Measurements from ENCODE around the gene MACROD2.

Gene MACROD2

GRCh38 chr20:14488756-14489479, 493.6 kb downstream of the MACROD2 start:
- DNase-seq = no peak

GRCh38 chr20:14489544-14489943, 494.2 kb downstream of the MACROD2 start:
- no peak for DNase-seq

GRCh38 chr20:14491436-14491835, 496.1 kb downstream of the MACROD2 start:
- no peak for DNase-seq

- DNase-seq = no peak
Measured at GRCh38 chr20:14493408-14493807, 498.1 kb downstream of the MACROD2 start.

- DNase-seq = no peak
Measured at GRCh38 chr20:14494355-14494754, 499.0 kb downstream of the MACROD2 start.

- DNase-seq = no peak
Measured at GRCh38 chr20:14495066-14495465, 499.8 kb downstream of the MACROD2 start.

GRCh38 chr20:14497004-14497403, 501.7 kb downstream of the MACROD2 start:
- DNase-seq = no peak

GRCh38 chr20:14498772-14499171, 503.5 kb downstream of the MACROD2 start:
- peak; percentile 25 for DNase-seq

GRCh38 chr20:14505476-14505875, 510.2 kb downstream of the MACROD2 start:
- DNase-seq = no peak

GRCh38 chr20:14507711-14508110, 512.4 kb downstream of the MACROD2 start:
- DNase-seq = no peak

GRCh38 chr20:14510341-14510740, 515.0 kb downstream of the MACROD2 start:
- no peak for DNase-seq

- DNase-seq = no peak
Measured at GRCh38 chr20:14512839-14513238, 517.5 kb downstream of the MACROD2 start.

GRCh38 chr20:14518648-14519047, 523.3 kb downstream of the MACROD2 start:
- no peak for DNase-seq

- no peak for DNase-seq
Measured at GRCh38 chr20:14521016-14521415, 525.7 kb downstream of the MACROD2 start.

- peak; percentile 14 for DNase-seq
Measured at GRCh38 chr20:14521436-14521835, 526.1 kb downstream of the MACROD2 start.

- DNase-seq = no peak
Measured at GRCh38 chr20:14522595-14522994, 527.3 kb downstream of the MACROD2 start.

- peak; percentile 40 for DNase-seq
Measured at GRCh38 chr20:14523090-14523489, 527.8 kb downstream of the MACROD2 start.

GRCh38 chr20:14525426-14525825, 530.1 kb downstream of the MACROD2 start:
- no peak for DNase-seq

GRCh38 chr20:14526891-14527290, 531.6 kb downstream of the MACROD2 start:
- DNase-seq = no peak

- no peak for DNase-seq
Measured at GRCh38 chr20:14531786-14532185, 536.5 kb downstream of the MACROD2 start.

GRCh38 chr20:14536738-14537137, 541.4 kb downstream of the MACROD2 start:
- no peak for DNase-seq

GRCh38 chr20:14538433-14538832, 543.1 kb downstream of the MACROD2 start:
- DNase-seq = no peak

- DNase-seq = no peak
Measured at GRCh38 chr20:14543040-14543439, 547.7 kb downstream of the MACROD2 start.

- DNase-seq = no peak
Measured at GRCh38 chr20:14544688-14545087, 549.4 kb downstream of the MACROD2 start.

- DNase-seq = no peak
Measured at GRCh38 chr20:14550655-14551054, 555.3 kb downstream of the MACROD2 start.
